ENCODE data around the gene NDUFV2. TPM values are rescaled to one million over a fixed set of nuclear protein-coding genes. Genes with fewer than 3 reads are reported as not detected.
"Not testable (repeated sequence)": the region's sequence is repeated elsewhere in the genome, so short reads cannot be mapped to it uniquely, and the experiment has no call there.

Gene NDUFV2
- total RNA-seq, 1 experiment from 2014 or later = 194 TPM

DNA sequence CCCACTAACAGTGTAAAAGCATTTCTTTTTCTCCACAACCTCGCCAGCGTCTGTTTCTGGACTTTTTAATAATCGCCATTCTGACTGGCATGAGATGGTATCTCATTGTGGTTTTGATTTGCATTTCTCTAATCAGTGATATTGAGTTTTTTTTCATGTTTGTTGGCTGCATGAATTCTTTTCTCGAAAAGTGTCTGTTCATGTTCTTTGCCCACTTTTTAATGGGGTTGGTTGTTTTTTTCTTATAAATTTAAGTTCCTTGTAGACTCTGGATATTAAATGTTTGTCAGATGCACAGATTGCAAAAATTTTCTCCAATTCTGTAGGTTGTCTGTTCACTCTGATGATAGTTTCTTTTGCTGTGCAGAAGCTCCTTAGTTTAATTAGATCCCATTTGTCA, 60.2 kb downstream of the NDUFV2 start:
- CTCF ChIA-PET; BruUV-seq (replicated peaks); POLR2A ChIA-PET; H3K4me2 ChIP-seq (ENCODE audit: low read length); H3K27me3 ChIP-seq (ENCODE audit: insufficient read depth, low read length); H3K4me1 ChIP-seq (ENCODE audit: control insufficient read depth in 1 of 2, insufficient read depth in 2 of 2, low read length in 2 of 2); H3K4me3 ChIP-seq (replicated peaks in 1 of 2; ENCODE audit: low read depth in 1 of 2, low read length in 2 of 2); intact Hi-C loops (cut with micrococcal nuclease); ATAC-seq; H3K27ac ChIP-seq (ENCODE audit: low read depth, low read length); H3K9me2 ChIP-seq (ENCODE audit: insufficient read depth); RAD21 ChIA-PET (ENCODE audit: low non-redundant PET in 1 of 2, low total read pairs in 2 of 2, uncharacterized antibody in 2 of 2, unreplicated experiment in 2 of 2); H2AFZ ChIP-seq (ENCODE audit: low read depth, low read length, poor library complexity, severe bottlenecking); H3K9ac ChIP-seq (ENCODE audit: low read length); H3K9me3 ChIP-seq (ENCODE audit: control insufficient read depth in 1 of 2, insufficient read depth in 1 of 2, low read depth in 1 of 2, low read length in 2 of 2); H3K36me3 ChIP-seq (ENCODE audit: control insufficient read depth in 1 of 2, insufficient read depth in 2 of 2, low read length in 2 of 2); H4K20me1 ChIP-seq (ENCODE audit: insufficient read depth); DNase-seq (ENCODE audit: low read depth, low spot score): not testable (repeated sequence)
- peaks cover 29% of the 10 kb centered on the region; the same call in 1 of the 2 replicates for H3K79me2 ChIP-seq (ENCODE audit: insufficient read depth, low read length)

DNA sequence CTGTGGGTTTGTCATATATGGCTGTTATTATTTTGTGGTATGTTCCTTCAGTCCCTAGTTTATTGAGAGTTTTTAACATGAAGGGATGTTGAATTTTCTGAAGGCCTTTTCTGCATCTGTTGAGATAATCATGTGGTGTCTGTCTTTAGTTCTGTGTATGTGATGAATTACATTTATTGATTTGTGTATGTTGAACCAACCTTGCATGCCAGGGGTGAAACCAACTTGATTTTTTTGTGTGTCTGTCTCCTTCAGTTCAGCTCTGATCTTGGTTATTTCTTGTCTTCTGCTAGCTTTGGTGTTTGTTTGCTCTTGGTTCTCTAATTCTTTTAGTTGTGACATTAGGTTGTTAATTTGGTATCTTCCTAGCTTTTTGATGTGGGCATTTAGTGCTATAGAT, 61.6 kb downstream of the NDUFV2 start:
- ATAC-seq; H3K9me3 ChIP-seq (ENCODE audit: control insufficient read depth in 1 of 2, insufficient read depth in 1 of 2, low read depth in 1 of 2, low read length in 2 of 2); H3K9me2 ChIP-seq (ENCODE audit: insufficient read depth); H4K20me1 ChIP-seq (ENCODE audit: insufficient read depth); POLR2A ChIA-PET; BruUV-seq (replicated peaks); H3K9ac ChIP-seq (ENCODE audit: low read length); H3K4me3 ChIP-seq (replicated peaks in 1 of 2; ENCODE audit: low read depth in 1 of 2, low read length in 2 of 2); H3K36me3 ChIP-seq (ENCODE audit: control insufficient read depth in 1 of 2, insufficient read depth in 2 of 2, low read length in 2 of 2); intact Hi-C loops (cut with micrococcal nuclease); H3K4me1 ChIP-seq (ENCODE audit: control insufficient read depth in 1 of 2, insufficient read depth in 2 of 2, low read length in 2 of 2); DNase-seq (ENCODE audit: low read depth, low spot score); CTCF ChIA-PET; H3K27me3 ChIP-seq (ENCODE audit: insufficient read depth, low read length); H3K27ac ChIP-seq (ENCODE audit: low read depth, low read length); H3K4me2 ChIP-seq (ENCODE audit: low read length); H2AFZ ChIP-seq (ENCODE audit: low read depth, low read length, poor library complexity, severe bottlenecking); RAD21 ChIA-PET (ENCODE audit: low non-redundant PET in 1 of 2, low total read pairs in 2 of 2, uncharacterized antibody in 2 of 2, unreplicated experiment in 2 of 2): not testable (repeated sequence)
- peaks cover 23% of the 10 kb centered on the region; the same call in 1 of the 2 replicates for H3K79me2 ChIP-seq (ENCODE audit: insufficient read depth, low read length)

- DNase-seq (ENCODE audit: low read depth, low spot score); ATAC-seq; POLR2A ChIA-PET; H3K9me3 ChIP-seq (ENCODE audit: control insufficient read depth in 1 of 2, insufficient read depth in 1 of 2, low read depth in 1 of 2, low read length in 2 of 2); intact Hi-C loops (cut with micrococcal nuclease); H3K9me2 ChIP-seq (ENCODE audit: insufficient read depth); H3K9ac ChIP-seq (ENCODE audit: low read length); H3K36me3 ChIP-seq (ENCODE audit: control insufficient read depth in 1 of 2, insufficient read depth in 2 of 2, low read length in 2 of 2); H2AFZ ChIP-seq (ENCODE audit: low read depth, low read length, poor library complexity, severe bottlenecking); H4K20me1 ChIP-seq (ENCODE audit: insufficient read depth); H3K27ac ChIP-seq (ENCODE audit: low read depth, low read length); H3K4me3 ChIP-seq (replicated peaks in 1 of 2; ENCODE audit: low read depth in 1 of 2, low read length in 2 of 2); CTCF ChIA-PET; H3K4me1 ChIP-seq (ENCODE audit: control insufficient read depth in 1 of 2, insufficient read depth in 2 of 2, low read length in 2 of 2); H3K27me3 ChIP-seq (ENCODE audit: insufficient read depth, low read length); H3K4me2 ChIP-seq (ENCODE audit: low read length); BruUV-seq (replicated peaks); RAD21 ChIA-PET (ENCODE audit: low non-redundant PET in 1 of 2, low total read pairs in 2 of 2, uncharacterized antibody in 2 of 2, unreplicated experiment in 2 of 2): not testable (repeated sequence)
- H3K79me2 ChIP-seq (ENCODE audit: insufficient read depth, low read length) = peaks cover 22% of the 10 kb centered on the region; the same call in 1 of the 2 replicates
Observed at GRCh38 chr18:9165883-9166282, 63.4 kb downstream of the NDUFV2 start.

- BruUV-seq (replicated peaks); POLR2A ChIA-PET; ATAC-seq; H3K4me1 ChIP-seq (ENCODE audit: control insufficient read depth in 1 of 2, insufficient read depth in 2 of 2, low read length in 2 of 2); H3K4me2 ChIP-seq (ENCODE audit: low read length); H4K20me1 ChIP-seq (ENCODE audit: insufficient read depth); CTCF ChIA-PET; H3K9me3 ChIP-seq (ENCODE audit: control insufficient read depth in 1 of 2, insufficient read depth in 1 of 2, low read depth in 1 of 2, low read length in 2 of 2); H3K36me3 ChIP-seq (ENCODE audit: control insufficient read depth in 1 of 2, insufficient read depth in 2 of 2, low read length in 2 of 2); H3K27me3 ChIP-seq (ENCODE audit: insufficient read depth, low read length); H3K9ac ChIP-seq (ENCODE audit: low read length); H3K4me3 ChIP-seq (replicated peaks in 1 of 2; ENCODE audit: low read depth in 1 of 2, low read length in 2 of 2); intact Hi-C loops (cut with micrococcal nuclease); H3K9me2 ChIP-seq (ENCODE audit: insufficient read depth); H2AFZ ChIP-seq (ENCODE audit: low read depth, low read length, poor library complexity, severe bottlenecking); RAD21 ChIA-PET (ENCODE audit: low non-redundant PET in 1 of 2, low total read pairs in 2 of 2, uncharacterized antibody in 2 of 2, unreplicated experiment in 2 of 2); DNase-seq (ENCODE audit: low read depth, low spot score); H3K27ac ChIP-seq (ENCODE audit: low read depth, low read length): not testable (repeated sequence)
- H3K79me2 ChIP-seq (ENCODE audit: insufficient read depth, low read length) = peaks cover 21% of the 10 kb centered on the region
Observed at GRCh38 chr18:9169515-9169914, 67.0 kb downstream of the NDUFV2 start.

DNA sequence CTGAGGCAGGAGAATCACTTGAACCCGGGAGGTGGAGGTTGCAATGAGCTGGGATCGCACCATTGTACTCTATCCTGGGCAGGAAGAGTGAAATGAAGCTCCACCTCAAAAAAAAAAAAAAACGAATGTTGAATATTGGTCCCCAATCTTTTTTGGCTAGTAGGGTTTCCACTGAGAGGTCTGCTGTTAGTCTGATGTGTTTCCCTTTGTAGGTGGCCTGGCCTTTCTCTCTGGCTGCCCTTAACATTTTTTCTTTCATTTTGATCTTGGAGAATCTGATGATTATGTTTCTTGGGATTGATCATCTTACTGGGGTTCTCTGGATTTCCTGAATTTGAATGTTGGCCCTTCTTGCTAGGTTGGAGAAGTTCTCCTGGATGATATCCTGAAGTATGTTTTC, 69.4 kb downstream of the NDUFV2 start:
- CTCF ChIA-PET; H4K20me1 ChIP-seq (ENCODE audit: insufficient read depth); H2AFZ ChIP-seq (ENCODE audit: low read depth, low read length, poor library complexity, severe bottlenecking); H3K36me3 ChIP-seq (ENCODE audit: control insufficient read depth in 1 of 2, insufficient read depth in 2 of 2, low read length in 2 of 2); H3K9ac ChIP-seq (ENCODE audit: low read length); H3K9me3 ChIP-seq (ENCODE audit: control insufficient read depth in 1 of 2, insufficient read depth in 1 of 2, low read depth in 1 of 2, low read length in 2 of 2); RAD21 ChIA-PET (ENCODE audit: low non-redundant PET in 1 of 2, low total read pairs in 2 of 2, uncharacterized antibody in 2 of 2, unreplicated experiment in 2 of 2); POLR2A ChIA-PET; ATAC-seq; H3K4me1 ChIP-seq (ENCODE audit: control insufficient read depth in 1 of 2, insufficient read depth in 2 of 2, low read length in 2 of 2); H3K4me2 ChIP-seq (ENCODE audit: low read length); H3K27me3 ChIP-seq (ENCODE audit: insufficient read depth, low read length); H3K27ac ChIP-seq (ENCODE audit: low read depth, low read length); intact Hi-C loops (cut with micrococcal nuclease); DNase-seq (ENCODE audit: low read depth, low spot score); BruUV-seq (replicated peaks); H3K4me3 ChIP-seq (replicated peaks in 1 of 2; ENCODE audit: low read depth in 1 of 2, low read length in 2 of 2); H3K9me2 ChIP-seq (ENCODE audit: insufficient read depth): not testable (repeated sequence)
- H3K79me2 ChIP-seq (ENCODE audit: insufficient read depth, low read length) = peaks cover 13% of the 10 kb centered on the region; the same call in 1 of the 2 replicates
